Prostate gland (tissue), 2 donors: ENCODE measurements around the gene ZSWIM8.

Experiments
- CTCF ChIP-seq, 4 experiments: fragments of 200-600 bp in 2 of 4; fragments of 450-650 bp in 2 of 4; sonication (generic) in 2 of 4; IDR thresholded peaks; 1 replicate in 3 of 4; 2 replicates in 1 of 4; pipeline ENCODE4 v1.5.1; 2016 to 2019; ENCODE audit warnings: antibody characterized with exemption in 4 of 4, mild to moderate bottlenecking in 2 of 4, moderate library complexity in 2 of 4
- POLR2A ChIP-seq: fragments of 450-650 bp; IDR thresholded peaks from one replicate; pipeline ENCODE4 v1.6.1; 2016; ENCODE audit warnings: antibody characterized with exemption, mild to moderate bottlenecking

GRCh38 chr10:73758704-73759511 lies 26.5 kb upstream of the ZSWIM8 start:
- no peak for TF ChIP-seq POLR2A
- TF ChIP-seq CTCF (IDR thresholded peaks at IDR 0.05) = no peak
